ENCODE data around the gene FKRP.
"Not testable (repeated sequence)": the region's sequence is repeated elsewhere in the genome, so short reads cannot be mapped to it uniquely, and the experiment has no call there.

Gene FKRP

DNA sequence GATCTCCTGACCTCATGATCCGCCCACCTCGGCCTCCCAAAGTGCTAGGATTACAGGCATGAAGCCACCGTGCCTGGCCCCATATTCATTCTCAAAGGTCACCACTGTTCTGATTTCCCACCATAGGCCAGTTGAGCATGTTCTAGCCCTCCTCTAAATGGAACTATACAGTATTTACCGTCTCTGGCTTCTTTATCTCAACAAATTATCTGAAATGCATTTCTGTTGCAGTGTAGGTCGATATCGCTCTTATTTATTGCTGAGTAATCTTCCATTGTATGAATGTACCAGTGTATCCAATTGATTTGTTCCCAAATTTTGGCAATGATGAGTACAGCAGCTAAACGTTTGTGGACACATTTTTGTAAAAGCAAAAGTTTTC, 27.2 kb downstream of the FKRP start:
- no peak for DNase-seq

DNA sequence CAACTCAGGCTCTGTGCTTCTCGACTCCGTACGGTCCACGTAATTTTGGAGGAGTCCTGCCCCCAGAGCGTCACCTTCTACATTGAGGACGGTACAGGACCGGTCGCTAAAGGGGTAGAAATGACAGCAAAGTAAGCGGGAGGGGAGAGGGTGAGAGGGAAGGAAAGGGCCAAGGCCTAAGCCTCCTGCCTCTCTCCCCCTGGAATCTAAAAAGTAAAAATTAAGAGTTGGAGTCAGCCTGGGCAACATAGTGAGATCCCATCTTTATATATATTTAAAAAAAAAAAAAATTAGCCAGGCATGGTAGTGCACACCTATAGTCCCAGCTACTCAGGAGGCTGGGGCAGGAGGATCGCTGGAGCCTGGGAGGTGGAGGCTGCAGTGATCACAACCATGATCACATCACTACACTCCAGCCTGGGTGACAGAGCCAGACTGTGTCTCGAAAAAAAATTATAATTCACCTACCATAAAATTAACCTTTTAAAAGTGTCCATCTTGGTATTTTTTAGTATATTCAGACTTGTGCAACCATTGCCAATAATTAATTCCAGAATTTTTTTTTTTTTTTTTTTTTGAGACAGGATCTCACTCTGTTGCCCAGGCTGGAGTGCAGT, 29.9 kb downstream of the FKRP start:
- no peak for DNase-seq
- TF ChIP-seq, protein P1, sequence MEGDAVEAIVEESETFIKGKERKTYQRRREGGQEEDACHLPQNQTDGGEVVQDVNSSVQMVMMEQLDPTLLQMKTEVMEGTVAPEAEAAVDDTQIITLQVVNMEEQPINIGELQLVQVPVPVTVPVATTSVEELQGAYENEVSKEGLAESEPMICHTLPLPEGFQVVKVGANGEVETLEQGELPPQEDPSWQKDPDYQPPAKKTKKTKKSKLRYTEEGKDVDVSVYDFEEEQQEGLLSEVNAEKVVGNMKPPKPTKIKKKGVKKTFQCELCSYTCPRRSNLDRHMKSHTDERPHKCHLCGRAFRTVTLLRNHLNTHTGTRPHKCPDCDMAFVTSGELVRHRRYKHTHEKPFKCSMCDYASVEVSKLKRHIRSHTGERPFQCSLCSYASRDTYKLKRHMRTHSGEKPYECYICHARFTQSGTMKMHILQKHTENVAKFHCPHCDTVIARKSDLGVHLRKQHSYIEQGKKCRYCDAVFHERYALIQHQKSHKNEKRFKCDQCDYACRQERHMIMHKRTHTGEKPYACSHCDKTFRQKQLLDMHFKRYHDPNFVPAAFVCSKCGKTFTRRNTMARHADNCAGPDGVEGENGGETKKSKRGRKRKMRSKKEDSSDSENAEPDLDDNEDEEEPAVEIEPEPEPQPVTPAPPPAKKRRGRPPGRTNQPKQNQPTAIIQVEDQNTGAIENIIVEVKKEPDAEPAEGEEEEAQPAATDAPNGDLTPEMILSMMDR (IDR thresholded peaks at IDR 0.05; ENCODE audit: low read depth, low read length), result no peak
- Histone ChIP-seq H3K27ac (no peak overlapping the region), H3K4me3 (ENCODE audit: low read depth, low read length) (no peak overlapping the region), H3K36me3 (peaks cover 66% of the 10 kb centered on the region), H3K9me3 (ENCODE audit: severe bottlenecking) (no peaks in the 10 kb centered on the region), H3K27me3 (ENCODE audit: insufficient read depth, low read depth, severe bottlenecking) (no peaks in the 10 kb centered on the region)

More for the DNA sequence above, 27.2 kb downstream of the FKRP start:
- no peaks in the 10 kb centered on the region for H3K9me3 ChIP-seq (ENCODE audit: severe bottlenecking)
- no peaks in the 10 kb centered on the region for H3K27me3 ChIP-seq (ENCODE audit: insufficient read depth, low read depth, severe bottlenecking)
- TF ChIP-seq, protein P1 (IDR thresholded peaks at IDR 0.05; ENCODE audit: low read depth, low read length), result no peak
- H3K4me3 ChIP-seq (ENCODE audit: low read depth, low read length), result no peak overlapping the region
- H3K36me3 ChIP-seq, result peaks cover 38% of the 10 kb centered on the region
- H3K27ac ChIP-seq, result no peak overlapping the region

DNA sequence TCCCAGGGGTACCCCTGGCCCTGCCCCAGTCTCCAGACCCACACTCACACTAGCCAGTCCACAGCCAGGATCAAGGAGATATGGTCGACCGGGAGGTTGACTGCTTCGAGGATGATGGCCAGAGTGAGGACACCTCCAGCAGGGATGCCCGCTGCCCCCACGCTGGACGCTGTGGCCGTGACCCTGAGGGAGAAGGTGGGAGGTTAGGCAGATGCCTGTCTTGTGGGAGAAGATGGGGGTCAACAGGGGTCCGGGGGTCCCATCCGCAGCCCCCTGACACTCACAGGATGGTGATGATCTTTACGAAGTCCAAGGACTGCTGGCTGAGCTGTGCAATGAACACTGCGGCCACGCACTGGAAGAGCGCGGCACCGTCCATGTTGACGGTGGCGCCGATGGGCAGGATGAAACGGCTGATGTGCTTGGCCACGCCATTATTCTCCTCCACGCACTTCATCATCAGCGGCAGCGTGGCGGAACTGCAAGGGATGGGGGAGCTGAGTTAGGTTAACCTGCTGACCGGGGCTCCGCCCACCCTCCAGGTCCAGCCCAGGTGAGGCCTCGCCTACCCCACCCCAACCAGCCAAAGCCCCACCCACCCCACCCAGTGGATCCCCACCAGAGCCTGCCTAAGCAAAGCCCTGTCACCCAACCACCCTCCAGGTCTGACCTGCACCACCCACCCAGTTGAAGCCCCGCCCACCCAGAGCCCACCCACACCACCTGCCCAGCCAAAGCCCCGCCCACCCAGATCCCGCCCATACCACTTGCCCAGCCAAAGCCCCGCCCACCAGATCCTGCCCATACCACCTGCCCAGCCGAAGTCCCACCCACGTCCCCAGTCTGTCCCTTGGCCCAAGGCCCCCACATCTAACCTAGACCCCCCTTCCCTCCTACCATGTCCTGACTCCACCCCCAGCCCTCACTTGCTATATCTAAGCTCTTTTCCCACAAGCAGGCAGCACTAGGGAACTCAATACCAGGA, 31.4 kb downstream of the FKRP start:
- peaks cover 79% of the 10 kb centered on the region for H3K36me3 ChIP-seq
- H3K4me3 ChIP-seq (ENCODE audit: low read depth, low read length), result no peak overlapping the region
- H3K27me3 ChIP-seq (ENCODE audit: insufficient read depth, low read depth, severe bottlenecking), result no peaks in the 10 kb centered on the region
- H3K9me3 ChIP-seq (ENCODE audit: severe bottlenecking), result no peaks in the 10 kb centered on the region
- DNase-seq, result peak; percentile 58
- TF ChIP-seq, protein P1 (IDR thresholded peaks at IDR 0.05; ENCODE audit: low read depth, low read length), result no peak
- H3K27ac ChIP-seq, result no peak overlapping the region

DNA sequence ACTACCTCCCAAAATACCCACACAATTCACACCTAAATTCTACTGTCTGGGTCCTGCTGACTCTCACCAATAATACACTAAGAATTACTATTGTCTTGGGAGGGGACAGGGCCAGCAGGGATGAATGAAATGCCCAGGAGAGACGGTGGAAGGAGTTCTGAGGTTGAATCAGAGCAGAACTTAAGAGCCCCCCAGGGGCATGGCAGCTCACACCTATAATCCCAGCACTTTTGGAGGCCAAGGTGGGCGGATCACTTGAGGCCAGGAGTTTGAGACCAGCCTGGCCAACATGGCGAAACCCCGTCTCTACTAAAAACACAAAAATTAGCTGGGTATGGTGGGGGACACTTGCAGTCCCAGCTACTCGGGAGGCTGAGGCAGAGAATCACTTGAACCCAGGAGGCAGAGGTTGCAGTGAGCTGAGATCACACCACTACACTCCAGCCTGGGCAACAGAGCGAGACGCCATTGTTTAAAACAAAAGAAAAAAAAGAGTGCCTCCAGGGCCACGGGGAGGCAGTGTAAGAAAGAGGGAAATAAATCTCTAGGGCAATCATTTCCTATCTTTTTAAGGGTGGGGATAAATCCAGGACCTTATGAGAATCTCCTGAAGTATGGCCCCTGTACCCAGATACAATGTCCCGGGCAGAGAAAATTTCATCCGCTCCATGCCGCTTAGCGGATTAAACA, 32.2 kb downstream of the FKRP start:
- H3K36me3 ChIP-seq, result peaks cover 87% of the 10 kb centered on the region

DNA sequence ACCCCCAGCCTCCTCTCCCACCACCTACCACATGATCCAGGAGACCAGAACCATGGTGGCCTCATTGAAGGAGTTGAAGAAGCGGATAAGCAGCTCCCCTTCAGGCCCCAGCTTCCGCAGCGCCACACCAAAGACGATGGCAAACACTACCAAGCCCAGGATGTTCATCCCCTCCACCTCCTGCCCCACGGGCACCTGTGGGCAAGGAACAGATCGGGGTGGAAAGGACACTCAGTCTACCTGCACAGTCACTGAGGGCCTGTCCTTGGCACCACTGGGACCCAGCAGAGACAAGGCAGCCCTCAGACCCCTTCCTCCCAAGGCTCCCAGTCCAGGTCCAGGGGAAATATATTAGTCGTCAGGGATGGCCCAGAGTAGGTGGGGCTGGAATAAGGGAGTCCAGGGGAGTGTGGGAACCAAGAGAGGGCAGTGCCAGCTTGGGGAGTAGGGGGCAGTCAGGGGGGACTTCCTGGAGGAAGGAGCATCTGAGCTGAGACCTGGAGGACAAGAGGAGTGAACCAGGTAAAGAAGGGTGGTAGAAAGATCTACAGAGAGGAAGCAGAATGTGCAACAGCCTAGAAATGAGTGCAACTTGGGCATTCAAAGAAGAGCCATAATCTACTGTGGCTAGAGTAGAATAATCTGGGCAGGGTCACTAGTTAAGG, 36.6 kb downstream of the FKRP start:
- Histone ChIP-seq H3K27me3 (ENCODE audit: insufficient read depth, low read depth, severe bottlenecking) (no peaks in the 10 kb centered on the region), H3K27ac (no peak overlapping the region), H3K4me3 (ENCODE audit: low read depth, low read length) (no peak overlapping the region), H3K9me3 (ENCODE audit: severe bottlenecking) (no peaks in the 10 kb centered on the region), H3K36me3 (peaks cover 85% of the 10 kb centered on the region)
- DNase-seq, result no peak
- TF ChIP-seq, protein P1 (IDR thresholded peaks at IDR 0.05; ENCODE audit: low read depth, low read length), result no peak

More for the DNA sequence above, 32.2 kb downstream of the FKRP start:
- H3K27me3 ChIP-seq (ENCODE audit: insufficient read depth, low read depth, severe bottlenecking); H3K4me3 ChIP-seq (ENCODE audit: low read depth, low read length); H3K27ac ChIP-seq; H3K9me3 ChIP-seq (ENCODE audit: severe bottlenecking); DNase-seq: not testable (repeated sequence)

All from WERI-Rb-1 (cell line).